Osteoblast (primary cell): ENCODE measurements around the gene TBC1D5. TPM values are rescaled to one million over a fixed set of nuclear protein-coding genes. Genes with fewer than 3 reads are reported as not detected.

Experiments
- DNase-seq: peaks from one replicate; pipeline ENCODE4 v3.0.0; 2011; ENCODE audit warnings: low spot score, mixed read lengths; ENCODE audit not compliant: insufficient read length; ENCODE audit errors: missing footprints
- H2AFZ ChIP-seq: 2 replicates; pipeline ENCODE4 v1.6.0; 2011; ENCODE audit warnings: mild to moderate bottlenecking, low read length
- H3K27ac ChIP-seq: 2 replicates; pipeline ENCODE4 v1.5.1; 2011; ENCODE audit warnings: mild to moderate bottlenecking, low read depth, low read length, moderate library complexity
- H3K27me3 ChIP-seq: 2 replicates; pipeline ENCODE4 v1.6.0; 2012; ENCODE audit warnings: mild to moderate bottlenecking, control low read depth, inconsistent platforms, low read length, moderate library complexity; ENCODE audit not compliant: insufficient read depth
- H3K36me3 ChIP-seq: 2 replicates; pipeline ENCODE4 v1.5.1; 2011; ENCODE audit warnings: mild to moderate bottlenecking, low read length, control low read depth, moderate library complexity; ENCODE audit not compliant: insufficient read depth
- H3K4me1 ChIP-seq: 2 replicates; pipeline ENCODE4 v1.5.1; 2011; ENCODE audit warnings: mild to moderate bottlenecking, low read length, control low read depth, moderate library complexity; ENCODE audit not compliant: insufficient read depth
- H3K4me2 ChIP-seq: 2 replicates; pipeline ENCODE4 v1.6.0; 2011; ENCODE audit warnings: mild to moderate bottlenecking, low read length; ENCODE audit not compliant: insufficient read depth
- H3K4me3 ChIP-seq: fragments of 200-600 bp; sonication (generic); 3 replicates; pipeline ENCODE4 v1.5.1; 2012; ENCODE audit warnings: mild to moderate bottlenecking, low read length, inconsistent platforms; ENCODE audit not compliant: insufficient read depth
- H3K79me2 ChIP-seq: 2 replicates; pipeline ENCODE4 v1.6.0; 2012; ENCODE audit warnings: mild to moderate bottlenecking, low read length, control low read depth, inconsistent platforms; ENCODE audit not compliant: insufficient read depth
- H3K9me3 ChIP-seq: 2 replicates; pipeline ENCODE4 v1.5.1; 2011; ENCODE audit warnings: low read depth, low read length, control low read depth
- H4K20me1 ChIP-seq: 2 replicates; pipeline ENCODE4 v1.6.0; 2012; ENCODE audit warnings: mild to moderate bottlenecking, low read length, control low read depth; ENCODE audit not compliant: insufficient read depth
- total RNA-seq: library from RNA; depleted of rRNA; stranded (reverse); fragments of >200 nt; gene quantifications from 2 replicates; pipeline ENCODE4 v1.2.3, GENCODE V29; 2012
- TF ChIP-seq, protein P1 (sequence below): IDR thresholded peaks from 2 replicates; pipeline ENCODE4 v1.5.1; 2011; ENCODE audit warnings: mild to moderate bottlenecking, low read depth, low read length, moderate library complexity; ENCODE audit errors: extremely low read depth

Gene TBC1D5
- total RNA-seq, 1 donor = 117 TPM

DNA sequence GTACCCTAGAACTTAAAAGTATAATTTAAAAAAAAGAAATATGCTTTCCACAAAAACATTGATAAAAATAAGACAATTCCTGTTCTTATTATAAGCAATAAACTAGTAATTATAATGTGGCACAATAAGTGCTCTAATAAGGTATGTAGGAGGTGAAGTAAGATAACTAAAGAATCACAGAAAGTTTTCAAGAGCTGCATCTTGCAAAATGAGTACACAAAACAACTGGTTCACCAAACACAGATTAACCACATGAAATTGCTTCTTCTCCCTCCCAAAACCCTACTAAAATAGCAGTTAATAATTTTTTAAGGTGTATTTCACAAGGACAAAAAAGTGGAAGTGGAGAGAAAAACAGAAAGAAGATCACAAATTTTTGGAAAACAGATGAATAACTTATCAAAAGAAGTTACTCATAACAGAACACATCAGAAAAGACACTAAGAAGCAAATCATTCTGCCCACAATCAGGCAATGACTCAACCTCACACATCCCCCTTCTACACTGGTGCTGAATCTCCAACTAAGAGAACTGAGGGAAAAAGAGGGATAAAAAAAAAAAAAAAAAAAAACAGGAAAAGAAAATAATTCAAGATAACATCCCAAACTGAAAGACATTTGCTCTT is 64.2 kb downstream of the TBC1D5 start:
- H4K20me1 ChIP-seq = no peaks in the 10 kb centered on the region
- no peaks in the 10 kb centered on the region for H3K9me3 ChIP-seq
- peaks cover 19% of the 10 kb centered on the region for H3K4me1 ChIP-seq
- H2AFZ ChIP-seq = no peak overlapping the region
- H3K36me3 ChIP-seq = no peaks in the 10 kb centered on the region
- H3K4me2 ChIP-seq = peak overlapping the region; percentile 65
- peak overlapping the region; percentile 29 for H3K27ac ChIP-seq
- peak; percentile 45 for DNase-seq
- peaks cover 6% of the 10 kb centered on the region for H3K79me2 ChIP-seq
- H3K27me3 ChIP-seq = no peaks in the 10 kb centered on the region
- peak overlapping the region; percentile 14 for H3K4me3 ChIP-seq
- TF ChIP-seq, protein P1, sequence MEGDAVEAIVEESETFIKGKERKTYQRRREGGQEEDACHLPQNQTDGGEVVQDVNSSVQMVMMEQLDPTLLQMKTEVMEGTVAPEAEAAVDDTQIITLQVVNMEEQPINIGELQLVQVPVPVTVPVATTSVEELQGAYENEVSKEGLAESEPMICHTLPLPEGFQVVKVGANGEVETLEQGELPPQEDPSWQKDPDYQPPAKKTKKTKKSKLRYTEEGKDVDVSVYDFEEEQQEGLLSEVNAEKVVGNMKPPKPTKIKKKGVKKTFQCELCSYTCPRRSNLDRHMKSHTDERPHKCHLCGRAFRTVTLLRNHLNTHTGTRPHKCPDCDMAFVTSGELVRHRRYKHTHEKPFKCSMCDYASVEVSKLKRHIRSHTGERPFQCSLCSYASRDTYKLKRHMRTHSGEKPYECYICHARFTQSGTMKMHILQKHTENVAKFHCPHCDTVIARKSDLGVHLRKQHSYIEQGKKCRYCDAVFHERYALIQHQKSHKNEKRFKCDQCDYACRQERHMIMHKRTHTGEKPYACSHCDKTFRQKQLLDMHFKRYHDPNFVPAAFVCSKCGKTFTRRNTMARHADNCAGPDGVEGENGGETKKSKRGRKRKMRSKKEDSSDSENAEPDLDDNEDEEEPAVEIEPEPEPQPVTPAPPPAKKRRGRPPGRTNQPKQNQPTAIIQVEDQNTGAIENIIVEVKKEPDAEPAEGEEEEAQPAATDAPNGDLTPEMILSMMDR = no peak

GRCh38 chr3:17674082-17674686 is 68.2 kb downstream of the TBC1D5 start:
- no peaks in the 10 kb centered on the region for H3K9me3 ChIP-seq
- no peaks in the 10 kb centered on the region for H4K20me1 ChIP-seq
- no peaks in the 10 kb centered on the region for H3K27me3 ChIP-seq
- H3K79me2 ChIP-seq = peaks cover 6% of the 10 kb centered on the region
- no peaks in the 10 kb centered on the region for H3K36me3 ChIP-seq
- H2AFZ ChIP-seq = no peak overlapping the region
- TF ChIP-seq, protein P1 = no peak
- DNase-seq = no peak
- H3K4me2 ChIP-seq = no peak overlapping the region
- no peak overlapping the region for H3K27ac ChIP-seq
- H3K4me3 ChIP-seq = no peak overlapping the region
- peaks cover 12% of the 10 kb centered on the region for H3K4me1 ChIP-seq

GRCh38 chr3:17672506-17672905 is 69.9 kb downstream of the TBC1D5 start:
- Histone ChIP-seq H3K79me2 (peaks cover 6% of the 10 kb centered on the region), H3K36me3 (no peaks in the 10 kb centered on the region), H3K4me1 (no peaks in the 10 kb centered on the region), H3K27me3 (no peaks in the 10 kb centered on the region), H4K20me1 (no peaks in the 10 kb centered on the region), H2AFZ (no peak overlapping the region), H3K4me2 (no peak overlapping the region), H3K4me3 (no peak overlapping the region), H3K27ac (no peak overlapping the region), H3K9me3 (no peaks in the 10 kb centered on the region)
- TF ChIP-seq, protein P1 = no peak
- peak; percentile 43 for DNase-seq

GRCh38 chr3:17670749-17671148 is 71.7 kb downstream of the TBC1D5 start:
- Histone ChIP-seq H3K4me1 (no peaks in the 10 kb centered on the region), H3K4me3 (no peak overlapping the region), H3K4me2 (no peak overlapping the region), H3K27me3 (no peaks in the 10 kb centered on the region), H4K20me1 (no peaks in the 10 kb centered on the region), H3K27ac (no peak overlapping the region), H3K9me3 (no peaks in the 10 kb centered on the region), H3K36me3 (no peaks in the 10 kb centered on the region), H2AFZ (no peak overlapping the region), H3K79me2 (peaks cover 6% of the 10 kb centered on the region)
- TF ChIP-seq, protein P1 = no peak
- DNase-seq = no peak
